IMR-90 (cell line): ENCODE results near the gene BRSK1. TPM values are rescaled to one million over a fixed set of nuclear protein-coding genes. Genes with fewer than 3 reads are reported as not detected.

Experiments used
- ATAC-seq: fragments of 200-7000 bp; cut with Tn5 transposase; 2 replicates; pipeline ENCODE4 v1.9.1; 2020; ENCODE audit warnings: low read depth, mild to moderate bottlenecking, moderate library complexity
- BruUV-seq: library from RNA; stranded (reverse); fragments of 400-500 nt; replicated peaks from 2 replicates; lab custom pipeline; 2021; lab: Mats Ljungman, UMichigan
- CTCF ChIA-PET: fragments of 300-600 bp; formaldehyde crosslinking; extraction: SDS; loops from one replicate; lab custom pipeline; 2021; ENCODE audit warnings: antibody characterized with exemption; lab: Yijun Ruan, JAX
- POLR2A ChIA-PET: fragments of 300-600 bp; sonication (Branson Sonifier 250); formaldehyde crosslinking; loops from one replicate; lab custom pipeline; 2022; ENCODE audit warnings: antibody characterized with exemption; ENCODE audit not compliant: unreplicated experiment; lab: Charles Lee
- DNase-seq: peaks from one replicate; pipeline ENCODE4 v3.0.0; 2013
- H2AFZ ChIP-seq: replicated peaks from 2 replicates; pipeline ENCODE3; 2013; ENCODE audit warnings: low read length, mild to moderate bottlenecking; ENCODE audit not compliant: poor library complexity
- H2AK5ac ChIP-seq: 2 replicates; pipeline ENCODE4 v1.6.1; 2013; ENCODE audit warnings: low read depth, low read length, inconsistent platforms
- H2AK9ac ChIP-seq: replicated peaks from 2 replicates; pipeline ENCODE3; 2013; ENCODE audit warnings: mild to moderate bottlenecking, low read depth, low read length, moderate library complexity; ENCODE audit not compliant: poor library complexity
- H2BK120ac ChIP-seq: 2 replicates; pipeline ENCODE4 v1.6.1; 2013; ENCODE audit warnings: low read depth, low read length, inconsistent platforms
- H2BK15ac ChIP-seq: 3 replicates; pipeline ENCODE4 v1.6.1; 2013; ENCODE audit warnings: low read depth, low read length, inconsistent platforms
- H2BK20ac ChIP-seq: 2 replicates; pipeline ENCODE4 v1.6.1; 2013; ENCODE audit warnings: low read depth, mild to moderate bottlenecking, inconsistent platforms, low read length, moderate library complexity
- H2BK5ac ChIP-seq: 2 replicates; pipeline ENCODE4 v1.6.1; 2013; ENCODE audit warnings: mild to moderate bottlenecking, low read depth, low read length, inconsistent platforms; ENCODE audit not compliant: poor library complexity, severe bottlenecking
- H3K14ac ChIP-seq: replicated peaks from 2 replicates; pipeline ENCODE4 v1.6.1; 2013; ENCODE audit warnings: low read depth, low read length, inconsistent platforms
- H3K18ac ChIP-seq: 2 replicates; pipeline ENCODE4 v1.6.1; 2013; ENCODE audit warnings: low read depth, low read length, control low read depth
- H3K23ac ChIP-seq: 2 replicates; pipeline ENCODE4 v1.6.1; 2013; ENCODE audit warnings: low read depth, low read length, inconsistent platforms
- H3K27ac ChIP-seq: 2 replicates; pipeline ENCODE4 v1.5.1; 2013; ENCODE audit warnings: mild to moderate bottlenecking, control low read depth, low read length; ENCODE audit not compliant: insufficient read depth
- H3K27me3 ChIP-seq: 2 replicates; pipeline ENCODE4 v1.6.1; 2013; ENCODE audit warnings: low read length; ENCODE audit not compliant: control insufficient read depth, insufficient read depth
- H3K36me3 ChIP-seq: 2 replicates; pipeline ENCODE4 v1.6.1; 2013; ENCODE audit warnings: low read length, mixed read lengths; ENCODE audit not compliant: control insufficient read depth, insufficient read depth
- H3K4ac ChIP-seq: 2 replicates; pipeline ENCODE4 v1.6.1; 2013; ENCODE audit warnings: low read depth, low read length, inconsistent platforms
- H3K4me1 ChIP-seq: 2 replicates; pipeline ENCODE4 v1.6.1; 2013; ENCODE audit warnings: low read length, mixed read lengths; ENCODE audit not compliant: control insufficient read depth, insufficient read depth
- H3K4me2 ChIP-seq: 2 replicates; pipeline ENCODE4 v1.6.1; 2013; ENCODE audit warnings: low read depth, mild to moderate bottlenecking, control low read depth, low read length, moderate library complexity
- H3K4me3 ChIP-seq: 2 replicates; pipeline ENCODE4 v1.5.1; 2013; ENCODE audit warnings: low read depth, mild to moderate bottlenecking, control low read depth, low read length, moderate library complexity; ENCODE audit not compliant: insufficient read depth
- H3K56ac ChIP-seq: 2 replicates; pipeline ENCODE4 v1.6.1; 2013; ENCODE audit warnings: low read length, inconsistent platforms; ENCODE audit not compliant: insufficient read depth; ENCODE audit errors: extremely low read depth
- H3K79me1 ChIP-seq, 2 experiments: 2 replicates each; pipeline ENCODE4 v1.6.1; 2013; ENCODE audit warnings: low read length in 2 of 2, inconsistent platforms in 1 of 2, low read depth in 1 of 2
- H3K9ac ChIP-seq: 2 replicates; pipeline ENCODE4 v1.6.1; 2013; ENCODE audit warnings: low read depth, low read length, control low read depth
- H3K9me1 ChIP-seq: 2 replicates; pipeline ENCODE4 v1.6.1; 2013; ENCODE audit warnings: low read length, inconsistent platforms; ENCODE audit not compliant: insufficient read depth
- H3K9me3 ChIP-seq: 2 replicates; pipeline ENCODE4 v1.6.1; 2013; ENCODE audit warnings: low read length; ENCODE audit not compliant: control insufficient read depth, insufficient read depth
- H4K20me1 ChIP-seq: 2 replicates; pipeline ENCODE4 v1.6.1; 2013; ENCODE audit warnings: low read length, inconsistent platforms; ENCODE audit not compliant: insufficient read depth
- H4K5ac ChIP-seq: 2 replicates; pipeline ENCODE4 v1.6.1; 2013; ENCODE audit warnings: mild to moderate bottlenecking, low read depth, low read length, control low read depth
- H4K8ac ChIP-seq, 2 experiments: 2 replicates each; pipeline ENCODE4 v1.6.1; 2013; ENCODE audit warnings: low read depth in 2 of 2, low read length in 2 of 2, control low read depth in 1 of 2, inconsistent platforms in 1 of 2
- H4K91ac ChIP-seq: 2 replicates; pipeline ENCODE4 v1.6.1; 2013; ENCODE audit warnings: low read depth, low read length, inconsistent platforms; ENCODE audit not compliant: insufficient read depth
- BHLHE40 ChIP-seq: fragments of 150-350 bp; IDR thresholded peaks from 2 replicates; pipeline ENCODE4 v1.6.1; 2016; ENCODE audit warnings: mild to moderate bottlenecking, low read depth, low read length
- CEBPB ChIP-seq: IDR thresholded peaks from 2 replicates; pipeline ENCODE4 v1.6.1; 2012; ENCODE audit warnings: low read depth, low read length, improper control_type of control experiment
- CTCF ChIP-seq: conservative IDR thresholded peaks from 2 replicates; pipeline ENCODE4 v1.5.1; 2012; ENCODE audit warnings: mild to moderate bottlenecking, low read depth, low read length, improper control_type of control experiment
- FOS ChIP-seq: fragments of 150-350 bp; IDR thresholded peaks from 2 replicates; pipeline ENCODE4 v1.6.1; 2016; ENCODE audit warnings: low read depth, low read length
- MAFK ChIP-seq: IDR thresholded peaks from 2 replicates; pipeline ENCODE4 v1.6.1; 2012; ENCODE audit warnings: low read depth, low read length, improper control_type of control experiment
- MAZ ChIP-seq: IDR thresholded peaks from 2 replicates; pipeline ENCODE4 v1.6.1; 2012; ENCODE audit warnings: low read depth, mild to moderate bottlenecking, low read length, improper control_type of control experiment, moderate library complexity, borderline replicate concordance
- MXI1 ChIP-seq: IDR thresholded peaks from 2 replicates; pipeline ENCODE4 v1.6.1; 2012; ENCODE audit warnings: low read depth, mild to moderate bottlenecking, low read length, moderate library complexity, borderline replicate concordance
- NFE2L2 ChIP-seq: fragments of 150-350 bp; IDR thresholded peaks from 2 replicates; pipeline ENCODE4 v1.6.1; 2016; ENCODE audit warnings: low read depth, mild to moderate bottlenecking, low read length
- POLR2A ChIP-seq: IDR thresholded peaks from 2 replicates; pipeline ENCODE4 v1.6.1; 2012; ENCODE audit warnings: mild to moderate bottlenecking, low read depth, low read length
- RFX5 ChIP-seq: IDR thresholded peaks from 2 replicates; pipeline ENCODE4 v1.8.0; 2012; ENCODE audit warnings: low read depth, mild to moderate bottlenecking, low read length, moderate library complexity
- SMC3 ChIP-seq: fragments of 150-350 bp; IDR thresholded peaks from 2 replicates; pipeline ENCODE4 v1.6.1; 2016; ENCODE audit warnings: low read depth, mild to moderate bottlenecking, antibody characterized with exemption, low read length, moderate library complexity
- WGBS, 2 experiments: methylation state at CpG; one replicate each; pipeline versions ENCODE4 v1.1.5 to v1.1.7; 2013; ENCODE audit warnings: missing lambda C conversion rate in 2 of 2; ENCODE audit not compliant: insufficient read length in 1 of 2; ENCODE audit errors: extremely low coverage in 2 of 2; 5-methylcytosine and 5-hydroxymethylcytosine counted together
- dilution Hi-C: fragments of 300-500 bp; cut with HindIII; formaldehyde crosslinking; loops from one replicate; pipeline ENCODE4 v1.14.3; 2018; ENCODE audit warnings: low sequenced_read_pairs; ENCODE audit not compliant: unreplicated experiment
- in situ Hi-C: fragments of 300-500 bp; cut with MboI; formaldehyde crosslinking; loops from 3 replicates; pipeline ENCODE4 v1.14.3; 2019; ENCODE audit warnings: low sequenced_read_pairs, inconsistent platforms, mixed read lengths
- intact Hi-C: fragments of 100-400 bp; cut with micrococcal nuclease; formaldehyde crosslinking; loops from 2 replicates; pipeline ENCODE4 v1.10.0; 2022
- polyA plus RNA-seq, 3 experiments: library from polyadenylated mRNA; depleted of rRNA; stranded (reverse); fragments of >200 nt; gene quantifications; 2 replicates each; pipeline ENCODE4 v1.2.3, GENCODE V29; 2012; ENCODE audit warnings: low replicate concordance in 1 of 3
- total RNA-seq: library from RNA; depleted of rRNA; stranded (reverse); fragments of >200 nt; gene quantifications from 2 replicates; pipeline ENCODE4 v1.2.3, GENCODE V29; 2012
- TF ChIP-seq, protein P1 (sequence below): fragments of 150-350 bp; IDR thresholded peaks from 2 replicates; pipeline ENCODE4 v1.6.1; 2016; ENCODE audit warnings: low read depth, mild to moderate bottlenecking, low read length, moderate library complexity, borderline replicate concordance
- TF ChIP-seq, protein P2 (sequence below): fragments of 150-350 bp; IDR thresholded peaks from 2 replicates; pipeline ENCODE4 v1.6.1; 2017; ENCODE audit warnings: mild to moderate bottlenecking, antibody characterized with exemption, low read length, low read depth

BRSK1 gene
- total and polyA plus RNA-seq, 2 of the 4 experiments (the other 2 are of a cell fraction): 2.5 to 22.3 TPM

DNA sequence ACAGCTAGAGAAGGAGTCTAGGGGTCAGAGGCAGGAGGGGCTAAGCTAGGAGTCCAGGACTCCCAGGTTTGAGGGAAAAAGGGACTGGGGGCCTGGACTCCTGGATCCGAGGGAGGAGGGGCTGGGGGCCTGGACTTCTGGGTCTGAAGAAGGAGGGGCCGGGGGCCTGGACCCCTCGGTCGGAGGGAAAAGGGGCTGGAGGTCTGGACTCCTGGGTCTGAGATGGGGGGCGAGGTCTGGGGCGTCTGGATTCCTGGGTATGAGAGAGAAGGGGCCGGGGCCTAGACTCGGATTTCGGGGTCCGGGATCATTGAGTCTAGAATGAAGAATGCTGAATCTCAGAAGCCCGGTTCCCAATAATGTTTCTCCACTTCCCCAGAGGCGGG is 18.5 kb downstream of the BRSK1 start:
- dilution Hi-C loops (no loop called here), intact Hi-C loops (loop anchor here (5.0 kb wide), 1 partner anchor 85 kb away; the partner anchor contains the start of gene RPL28), in situ Hi-C loops (no loop called here)
- Histone ChIP-seq H2BK120ac (no peak overlapping the region), H2BK20ac (no peak overlapping the region), H3K9me1 (no peaks in the 10 kb centered on the region), H4K20me1 (no peaks in the 10 kb centered on the region), H3K4me1 (no peaks in the 10 kb centered on the region), H2BK5ac (no peak overlapping the region), H3K14ac (no peak overlapping the region), H3K18ac (no peak overlapping the region), H3K36me3 (peaks cover 46% of the 10 kb centered on the region), H4K8ac (peak overlapping the region in 1 of 2 experiments; percentile 91; a peak in 1 of 4 replicates), H3K9me3 (no peaks in the 10 kb centered on the region), H4K91ac (no peak overlapping the region), H3K4ac (no peak overlapping the region), H3K27ac (no peak overlapping the region), H2AK5ac (peak overlapping the region; percentile 96; the same call in 1 of the 2 replicates), H3K4me2 (no peak overlapping the region), H2AK9ac (peak overlapping the region; percentile 47), H3K27me3 (no peaks in the 10 kb centered on the region), H3K23ac (no peak overlapping the region), H3K4me3 (no peak overlapping the region), H3K9ac (no peak overlapping the region), H2AFZ (peak overlapping the region; percentile 91), H2BK15ac (no peak overlapping the region), H3K56ac (no peak overlapping the region), H3K79me1 (no peaks in the 10 kb centered on the region), H4K5ac (no peak overlapping the region)
- no peak; the same call in 1 of the 2 replicates for ATAC-seq
- no TSS peak for BruUV-seq
- POLR2A ChIA-PET: interaction anchor here (1.0 kb wide), 1 partner anchor 103 kb away, joined by 4 read pairs; no protein-coding TSS in a partner anchor
- WGBS, 2 experiments: 71% methylated on average over 5 of the region's 12 CpGs; no CpG with 5 or more reads in 1 of the 2 experiments
- TF ChIP-seq NFE2L2: no peak
- TF ChIP-seq CEBPB: no peak
- TF ChIP-seq FOS: no peak
- no peak for TF ChIP-seq SMC3
- TF ChIP-seq BHLHE40: no peak
- no peak for TF ChIP-seq CTCF
- TF ChIP-seq MAFK: no peak
- TF ChIP-seq POLR2A: no peak
- no peak for TF ChIP-seq MXI1
- TF ChIP-seq, protein P1, sequence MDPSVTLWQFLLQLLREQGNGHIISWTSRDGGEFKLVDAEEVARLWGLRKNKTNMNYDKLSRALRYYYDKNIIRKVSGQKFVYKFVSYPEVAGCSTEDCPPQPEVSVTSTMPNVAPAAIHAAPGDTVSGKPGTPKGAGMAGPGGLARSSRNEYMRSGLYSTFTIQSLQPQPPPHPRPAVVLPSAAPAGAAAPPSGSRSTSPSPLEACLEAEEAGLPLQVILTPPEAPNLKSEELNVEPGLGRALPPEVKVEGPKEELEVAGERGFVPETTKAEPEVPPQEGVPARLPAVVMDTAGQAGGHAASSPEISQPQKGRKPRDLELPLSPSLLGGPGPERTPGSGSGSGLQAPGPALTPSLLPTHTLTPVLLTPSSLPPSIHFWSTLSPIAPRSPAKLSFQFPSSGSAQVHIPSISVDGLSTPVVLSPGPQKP: no peak
- no peak for TF ChIP-seq RFX5
- TF ChIP-seq MAZ: no peak
- TF ChIP-seq, protein P2, sequence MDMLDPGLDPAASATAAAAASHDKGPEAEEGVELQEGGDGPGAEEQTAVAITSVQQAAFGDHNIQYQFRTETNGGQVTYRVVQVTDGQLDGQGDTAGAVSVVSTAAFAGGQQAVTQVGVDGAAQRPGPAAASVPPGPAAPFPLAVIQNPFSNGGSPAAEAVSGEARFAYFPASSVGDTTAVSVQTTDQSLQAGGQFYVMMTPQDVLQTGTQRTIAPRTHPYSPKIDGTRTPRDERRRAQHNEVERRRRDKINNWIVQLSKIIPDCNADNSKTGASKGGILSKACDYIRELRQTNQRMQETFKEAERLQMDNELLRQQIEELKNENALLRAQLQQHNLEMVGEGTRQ: no peak
- CTCF ChIA-PET: interaction anchor here (1.0 to 2.0 kb wide), 3 partner anchors 37 to 116 kb away, joined by 4 to 11 read pairs (median 5); partner anchors contain the start of genes KMT5C and TMEM238
- DNase-seq: no peak
